Stimulated activated naive CD8-positive, alpha-beta T cell treated with anti-CD3 and anti-CD28 coated beads, Interleukin-15, amount 100 ng/mL, for 72 hours (primary cell): Measurements from ENCODE around the gene PIK3R6.

Source experiments
- ATAC-seq: fragments of 150-1000 bp; cut with Tn5 transposase; 2 replicates; pipeline ENCODE4 v1.10.0; 2021; ENCODE audit warnings: mild to moderate bottlenecking, moderate library complexity
- DNase-seq, 2 donors: peaks; one replicate each; pipeline ENCODE4 v3.0.0; 2021 to 2022
- H3K27ac Mint-ChIP-seq, 2 donors: one replicate each; pipeline ENCODE4 v1.8.0; 2022; ENCODE audit warnings: mild to moderate bottlenecking in 2 of 2, mixed read lengths in 2 of 2, moderate library complexity in 2 of 2
- H3K27me3 Mint-ChIP-seq: one replicate; pipeline ENCODE4 v1.8.0; 2022; ENCODE audit warnings: mixed read lengths
- H3K4me1 Mint-ChIP-seq: one replicate; pipeline ENCODE4 v1.8.0; 2022; ENCODE audit warnings: mild to moderate bottlenecking, mixed read lengths
- H3K4me3 Mint-ChIP-seq, 2 donors: one replicate each; pipeline ENCODE4 v1.8.0; 2022; ENCODE audit warnings: mild to moderate bottlenecking in 2 of 2, mixed read lengths in 2 of 2, moderate library complexity in 1 of 2
- H3K9me3 Mint-ChIP-seq, 2 donors: one replicate each; pipeline ENCODE4 v1.8.0; 2022; ENCODE audit warnings: mixed read lengths in 2 of 2

PIK3R6 gene

DNA sequence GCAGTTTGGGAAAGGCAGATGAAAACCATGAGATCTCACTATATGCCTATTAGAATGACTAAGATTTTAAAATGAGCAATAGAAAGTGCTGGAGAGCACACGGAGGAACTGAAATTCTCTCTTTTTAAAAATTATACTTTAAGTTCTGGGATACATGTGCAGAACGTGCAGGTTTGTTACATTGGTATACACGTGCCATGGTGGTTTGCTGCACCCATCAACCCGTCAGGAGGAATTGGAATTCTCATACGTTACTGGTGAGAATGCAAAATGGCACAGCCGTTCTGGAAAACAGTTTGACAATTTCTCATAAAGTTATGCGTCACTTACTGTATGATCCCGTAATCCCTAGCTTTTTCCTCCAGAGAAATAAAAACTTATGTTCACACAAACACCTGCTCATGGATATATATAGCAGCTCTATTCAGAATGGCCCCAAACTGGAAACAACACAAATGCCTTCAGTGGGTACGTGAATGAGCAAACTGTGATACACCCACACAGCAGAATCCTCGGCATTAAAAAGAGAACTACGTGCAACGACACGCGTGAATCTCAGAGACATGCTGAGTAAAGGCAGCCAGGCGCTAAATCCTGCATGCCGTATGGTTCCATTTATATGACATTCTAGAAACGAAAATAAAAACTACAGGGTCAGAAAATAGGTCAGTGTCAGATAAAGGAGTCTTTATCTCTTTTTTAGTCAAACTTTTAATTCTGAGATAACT lies 11.8 kb downstream of the PIK3R6 start:
- Mint-ChIP-seq H3K4me1 (peaks cover 44% of the 10 kb centered on the region), H3K9me3 (no peaks in the 10 kb centered on the region), H3K4me3 (no peak overlapping the region), H3K27ac (no peak overlapping the region), H3K27me3 (no peaks in the 10 kb centered on the region)
- no peak for DNase-seq
- no peak for ATAC-seq

DNA sequence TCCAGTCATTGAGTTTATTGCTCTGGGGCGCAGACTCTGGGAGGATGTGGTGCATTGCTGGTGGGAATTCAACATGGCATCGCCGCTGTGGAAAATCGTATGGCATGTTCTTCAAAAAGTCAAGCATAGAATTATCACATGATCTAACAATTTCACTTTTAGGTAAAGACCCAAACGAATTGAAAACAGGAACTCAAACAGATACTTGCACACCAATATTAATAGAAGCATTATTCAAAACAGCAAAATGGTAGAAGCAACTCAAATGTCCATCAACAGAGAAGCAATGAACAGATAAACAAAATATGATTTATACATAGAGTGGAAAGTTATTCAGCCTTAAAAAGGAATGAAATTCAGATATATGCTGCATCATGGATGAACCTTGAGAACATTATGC lies 15.9 kb downstream of the PIK3R6 start:
- DNase-seq = no peak
- Mint-ChIP-seq H3K9me3 (no peaks in the 10 kb centered on the region), H3K4me3 (no peak overlapping the region), H3K4me1 (peaks cover 22% of the 10 kb centered on the region), H3K27ac (no peak overlapping the region), H3K27me3 (no peaks in the 10 kb centered on the region)
- ATAC-seq = no peak

DNA sequence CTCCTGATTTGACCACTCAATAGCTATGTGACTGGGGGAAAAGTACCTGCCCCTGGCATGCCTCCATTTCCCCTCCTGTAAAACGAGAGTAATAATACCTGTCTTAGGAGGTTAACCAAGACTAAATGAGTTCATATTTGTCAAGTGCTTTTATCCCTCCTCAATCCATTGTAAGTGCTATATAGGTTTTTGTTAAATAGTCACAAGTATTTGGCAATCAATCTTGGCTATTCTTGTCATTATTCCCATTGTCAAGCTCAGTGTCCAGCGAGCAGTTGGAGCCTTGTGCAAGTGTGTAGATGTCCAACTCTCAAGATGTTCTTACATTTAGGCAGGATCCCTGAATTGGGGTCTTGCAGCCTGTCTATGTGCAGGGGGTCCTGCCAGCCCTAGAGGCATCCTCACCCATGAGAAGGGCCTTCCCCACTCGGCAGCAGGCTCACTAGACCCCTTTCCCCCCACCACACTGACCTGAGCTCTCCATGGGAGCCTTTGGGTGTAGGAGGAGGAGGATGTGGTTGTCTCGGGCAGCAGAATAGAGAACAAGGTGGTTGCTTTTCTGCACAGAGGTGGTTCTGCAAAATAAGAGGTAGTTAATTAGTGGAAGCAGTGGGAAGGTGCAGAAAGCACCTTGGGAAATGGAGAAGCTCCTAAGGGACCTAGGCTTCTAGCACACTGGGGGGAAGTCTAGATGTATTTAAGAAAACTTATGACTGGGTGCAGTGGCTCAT lies 18.0 kb downstream of the PIK3R6 start:
- Mint-ChIP-seq H3K27ac (no peak overlapping the region), H3K9me3 (no peaks in the 10 kb centered on the region), H3K4me1 (peaks cover 16% of the 10 kb centered on the region), H3K27me3 (no peaks in the 10 kb centered on the region), H3K4me3 (no peak overlapping the region)
- DNase-seq (no peak), ATAC-seq (no peak)

DNA sequence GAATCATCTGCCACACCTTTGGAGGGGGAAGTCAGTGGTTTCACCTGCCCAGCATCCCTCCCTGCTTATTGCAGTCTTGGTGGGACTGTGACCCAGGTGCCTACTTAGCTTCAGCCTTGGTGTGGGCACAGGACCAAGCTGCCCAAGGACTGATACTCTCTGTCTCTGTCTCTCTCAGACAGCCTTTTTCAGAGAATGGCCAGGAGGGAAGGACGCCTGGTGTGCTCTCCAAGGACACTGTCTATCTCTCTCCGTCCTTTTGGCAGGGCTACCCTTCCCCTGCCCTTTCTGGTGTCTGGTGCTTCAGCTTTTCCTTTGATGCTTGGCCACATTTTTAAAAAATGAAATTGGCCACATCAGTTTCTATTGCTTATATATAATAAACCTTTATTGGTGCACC lies 19.6 kb downstream of the PIK3R6 start:
- no peak overlapping the region for H3K27ac Mint-ChIP-seq
- H3K9me3 Mint-ChIP-seq = no peaks in the 10 kb centered on the region
- DNase-seq = no peak

DNA sequence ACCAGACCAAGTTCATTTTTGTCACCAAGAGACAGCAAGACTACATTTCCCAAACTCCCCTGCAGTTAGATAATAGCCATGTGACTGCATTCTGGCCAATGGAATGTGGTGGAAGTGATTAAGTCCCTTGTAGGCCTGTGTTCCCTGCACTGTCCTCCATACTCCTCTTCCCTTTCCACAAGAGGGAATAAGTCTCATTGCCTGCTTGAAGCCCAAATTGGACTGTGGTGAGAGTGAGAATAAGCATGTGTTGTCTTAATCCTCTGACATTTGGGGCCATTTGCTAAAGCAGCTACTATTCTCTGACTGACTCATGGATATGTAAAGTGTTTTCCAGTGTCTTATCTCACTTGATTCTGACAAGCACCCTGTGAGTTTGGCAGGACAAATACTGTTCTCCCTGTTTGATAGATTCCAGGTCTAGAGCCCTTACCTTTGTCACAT lies 20.7 kb downstream of the PIK3R6 start:
- peaks cover 16% of the 10 kb centered on the region for H3K4me1 Mint-ChIP-seq
- DNase-seq (no peak), ATAC-seq (peak; percentile 62)
- H3K4me3 Mint-ChIP-seq = no peak overlapping the region
- no peaks in the 10 kb centered on the region for H3K27me3 Mint-ChIP-seq
- H3K27ac Mint-ChIP-seq = no peak overlapping the region
- H3K9me3 Mint-ChIP-seq = no peaks in the 10 kb centered on the region

More for the DNA sequence above, 19.6 kb downstream of the PIK3R6 start:
- Mint-ChIP-seq H3K4me1 (peaks cover 16% of the 10 kb centered on the region), H3K4me3 (no peak overlapping the region), H3K27me3 (no peaks in the 10 kb centered on the region)
- no peak for ATAC-seq

DNA sequence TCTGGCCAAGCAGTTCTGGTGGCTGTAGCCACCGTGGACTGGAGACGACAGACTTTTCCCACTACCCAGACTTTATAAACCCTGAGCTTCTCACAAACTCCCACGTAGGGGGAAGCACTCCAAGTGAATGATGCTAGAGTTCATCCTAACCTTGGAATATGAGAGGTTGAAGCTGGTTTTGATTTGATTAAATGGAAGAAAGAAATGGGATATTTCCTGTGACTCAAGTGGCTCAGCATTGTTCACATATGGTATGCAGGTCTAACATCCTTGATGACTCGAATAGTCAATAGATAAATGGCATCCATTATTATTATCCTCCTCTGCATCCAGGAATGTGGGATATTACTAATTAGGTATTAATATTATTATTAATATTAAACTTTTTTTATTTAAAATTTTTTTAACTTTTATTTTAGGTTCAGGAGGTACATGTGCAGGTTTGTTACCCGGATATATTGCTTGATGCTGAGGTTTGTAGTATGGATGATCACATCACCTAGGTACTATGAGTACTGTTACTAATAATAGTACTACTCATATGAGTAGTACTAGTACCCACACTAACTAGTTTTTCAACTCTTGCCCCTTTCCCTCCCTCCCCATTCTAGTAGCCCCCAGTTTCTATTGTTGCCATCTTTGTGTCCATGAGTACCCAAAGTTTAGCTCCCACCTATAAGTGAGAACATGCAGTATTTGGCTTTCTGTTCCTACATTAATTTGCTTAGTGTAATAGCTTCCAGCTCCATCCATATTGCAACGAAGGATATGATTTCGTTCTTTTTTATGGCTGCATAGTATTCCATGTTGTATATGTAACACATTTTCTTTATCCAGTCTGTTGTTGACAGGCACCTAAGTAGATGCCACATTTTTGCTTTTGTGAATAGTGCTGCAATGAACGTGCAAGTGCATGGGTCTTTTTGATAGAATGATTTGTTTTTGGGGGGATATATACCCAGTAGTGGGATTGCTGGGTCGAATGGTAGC lies 22.9 kb downstream of the PIK3R6 start:
- no peak overlapping the region for H3K4me3 Mint-ChIP-seq
- H3K27me3 Mint-ChIP-seq = no peaks in the 10 kb centered on the region
- ATAC-seq (no peak), DNase-seq (no peak)
- H3K9me3 Mint-ChIP-seq = no peaks in the 10 kb centered on the region
- H3K27ac Mint-ChIP-seq = no peak overlapping the region
- peaks cover 11% of the 10 kb centered on the region for H3K4me1 Mint-ChIP-seq

DNA sequence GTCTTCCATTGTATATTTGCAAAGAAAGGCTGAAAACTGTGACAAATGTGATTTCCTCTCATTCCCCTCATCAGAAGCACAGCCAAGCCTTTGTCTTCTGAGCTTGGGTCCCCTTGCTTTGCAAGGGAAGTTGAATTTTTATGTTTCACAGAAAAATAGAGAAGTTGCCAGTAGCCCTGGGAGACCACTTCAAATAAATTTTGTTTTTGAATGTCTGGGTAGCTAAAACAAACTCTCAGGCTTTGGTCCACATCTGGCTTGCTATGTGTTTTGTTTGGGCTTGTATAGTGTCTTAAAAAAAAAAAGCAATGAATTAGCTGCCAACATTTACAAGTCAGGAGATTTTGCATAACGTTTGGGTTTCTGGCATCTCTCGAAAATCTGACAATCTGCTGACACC lies 24.1 kb downstream of the PIK3R6 start:
- H3K27me3 Mint-ChIP-seq = no peaks in the 10 kb centered on the region
- ATAC-seq (no peak), DNase-seq (no peak)
- H3K27ac Mint-ChIP-seq = no peak overlapping the region
- peaks cover 10% of the 10 kb centered on the region for H3K4me1 Mint-ChIP-seq
- no peaks in the 10 kb centered on the region for H3K9me3 Mint-ChIP-seq
- no peak overlapping the region for H3K4me3 Mint-ChIP-seq

DNA sequence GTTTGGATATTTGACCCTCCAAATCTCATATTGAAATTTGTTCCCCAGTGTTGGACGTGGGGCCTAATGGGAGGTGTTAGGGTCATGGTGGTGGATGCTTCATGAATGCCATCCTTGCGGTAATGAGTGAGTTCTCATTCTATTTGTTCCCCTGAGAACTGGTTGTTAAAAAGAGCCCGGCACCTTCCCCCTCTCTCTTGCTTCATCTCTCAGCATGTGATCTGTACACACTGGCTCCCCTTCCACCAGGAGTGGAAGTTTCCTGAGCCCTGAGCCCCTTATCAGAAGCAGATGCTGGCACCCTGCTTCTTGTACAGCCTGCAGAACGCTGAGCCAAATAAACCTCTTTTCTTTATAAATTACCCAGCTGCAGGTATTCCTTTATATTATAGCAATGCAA lies 25.6 kb downstream of the PIK3R6 start:
- Mint-ChIP-seq H3K4me3 (no peak overlapping the region), H3K27ac (no peak overlapping the region), H3K4me1 (peaks cover 4% of the 10 kb centered on the region), H3K27me3 (no peaks in the 10 kb centered on the region), H3K9me3 (no peaks in the 10 kb centered on the region)
- DNase-seq (no peak), ATAC-seq (no peak)

DNA sequence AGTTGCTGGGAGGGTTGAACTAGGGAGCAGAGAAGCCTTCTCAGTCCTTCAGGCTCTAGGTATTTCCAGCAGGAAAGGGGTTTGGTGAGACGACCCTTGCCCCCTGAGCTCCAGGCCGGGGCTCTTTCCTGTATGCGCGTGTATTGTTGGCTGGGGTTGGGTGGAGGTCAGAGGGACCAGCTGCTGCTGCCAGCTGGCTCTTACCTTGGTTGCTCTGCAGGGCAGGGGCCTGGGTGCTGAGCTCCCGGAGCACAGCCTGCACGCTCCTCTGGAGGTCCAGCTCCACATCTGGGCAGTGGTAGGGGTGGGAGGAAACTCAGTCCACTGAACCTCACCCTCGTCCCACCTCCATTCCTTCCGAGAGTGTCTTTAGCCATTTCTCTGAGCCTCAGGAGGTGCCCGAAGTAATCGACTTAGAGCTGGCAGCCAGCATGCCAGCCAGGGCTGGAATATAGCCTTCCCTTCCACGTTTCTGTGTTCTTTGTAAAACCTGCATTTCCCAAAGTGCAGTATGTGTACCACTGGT lies 28.0 kb downstream of the PIK3R6 start:
- H3K27me3 Mint-ChIP-seq = no peaks in the 10 kb centered on the region
- ATAC-seq (no peak), DNase-seq (no peak)
- no peaks in the 10 kb centered on the region for H3K4me1 Mint-ChIP-seq
- H3K9me3 Mint-ChIP-seq = no peaks in the 10 kb centered on the region
- H3K4me3 Mint-ChIP-seq = no peak overlapping the region
- no peak overlapping the region for H3K27ac Mint-ChIP-seq

DNA sequence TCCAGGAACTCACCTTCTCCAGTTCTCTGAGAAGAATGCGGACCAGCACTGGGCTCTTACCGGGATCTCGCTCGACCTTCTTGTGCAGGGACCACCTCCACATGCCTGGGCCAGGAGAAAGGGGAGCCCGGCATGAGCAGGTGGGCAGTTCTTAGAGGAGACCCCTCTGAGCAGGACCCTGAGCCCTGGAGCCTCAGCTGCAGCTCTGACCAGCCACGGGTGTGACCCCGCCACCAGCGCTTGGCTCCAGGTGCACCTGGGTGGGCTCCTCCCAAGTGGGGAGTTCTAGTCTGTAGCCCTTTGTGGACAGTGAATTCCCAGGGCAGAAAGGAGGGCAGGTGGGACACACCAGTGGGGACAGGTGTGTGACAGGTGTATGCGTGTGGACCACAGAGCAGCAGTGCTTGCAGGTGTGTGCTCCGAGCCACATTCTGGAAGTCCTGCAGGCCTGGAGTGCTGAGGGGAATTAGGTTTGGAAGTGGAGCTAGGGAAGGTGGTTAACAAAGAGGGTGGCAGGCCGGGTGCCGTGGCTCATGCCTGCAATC lies 28.9 kb downstream of the PIK3R6 start:
- no peak for DNase-seq
- Mint-ChIP-seq H3K9me3 (no peaks in the 10 kb centered on the region), H3K27ac (no peak overlapping the region), H3K4me1 (no peaks in the 10 kb centered on the region), H3K4me3 (no peak overlapping the region), H3K27me3 (no peaks in the 10 kb centered on the region)
- no peak for ATAC-seq

DNA sequence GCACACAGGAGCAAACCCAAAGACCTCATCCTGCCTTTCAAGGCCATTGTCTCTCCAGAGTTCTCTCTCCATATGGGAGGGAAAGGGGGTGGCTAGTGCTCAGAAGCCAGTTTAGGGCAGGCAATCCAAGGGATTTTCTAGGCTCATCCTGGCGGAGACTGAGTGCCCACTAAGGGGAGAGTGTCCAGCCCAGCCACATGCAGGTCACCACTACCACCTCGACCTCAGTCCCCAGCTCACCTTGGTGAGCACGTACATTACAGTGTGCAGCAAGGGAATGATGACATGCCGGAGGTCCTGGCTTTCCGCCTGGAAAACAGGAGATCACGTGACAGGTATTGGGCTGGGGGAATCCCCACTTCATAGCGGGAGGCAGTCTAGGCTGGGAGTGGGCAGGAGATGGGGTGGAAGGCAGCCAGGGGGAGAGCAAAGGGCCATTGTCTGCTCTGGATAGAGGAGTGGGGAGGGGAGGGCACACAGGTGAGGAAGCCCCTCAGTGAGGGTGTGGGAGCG lies 29.9 kb downstream of the PIK3R6 start:
- no peak for ATAC-seq
- Mint-ChIP-seq H3K4me1 (no peaks in the 10 kb centered on the region), H3K27me3 (no peaks in the 10 kb centered on the region), H3K27ac (peak overlapping the region in 1 of 2 donors; percentile 64), H3K9me3 (no peaks in the 10 kb centered on the region), H3K4me3 (no peak overlapping the region)
- DNase-seq = no peak

DNA sequence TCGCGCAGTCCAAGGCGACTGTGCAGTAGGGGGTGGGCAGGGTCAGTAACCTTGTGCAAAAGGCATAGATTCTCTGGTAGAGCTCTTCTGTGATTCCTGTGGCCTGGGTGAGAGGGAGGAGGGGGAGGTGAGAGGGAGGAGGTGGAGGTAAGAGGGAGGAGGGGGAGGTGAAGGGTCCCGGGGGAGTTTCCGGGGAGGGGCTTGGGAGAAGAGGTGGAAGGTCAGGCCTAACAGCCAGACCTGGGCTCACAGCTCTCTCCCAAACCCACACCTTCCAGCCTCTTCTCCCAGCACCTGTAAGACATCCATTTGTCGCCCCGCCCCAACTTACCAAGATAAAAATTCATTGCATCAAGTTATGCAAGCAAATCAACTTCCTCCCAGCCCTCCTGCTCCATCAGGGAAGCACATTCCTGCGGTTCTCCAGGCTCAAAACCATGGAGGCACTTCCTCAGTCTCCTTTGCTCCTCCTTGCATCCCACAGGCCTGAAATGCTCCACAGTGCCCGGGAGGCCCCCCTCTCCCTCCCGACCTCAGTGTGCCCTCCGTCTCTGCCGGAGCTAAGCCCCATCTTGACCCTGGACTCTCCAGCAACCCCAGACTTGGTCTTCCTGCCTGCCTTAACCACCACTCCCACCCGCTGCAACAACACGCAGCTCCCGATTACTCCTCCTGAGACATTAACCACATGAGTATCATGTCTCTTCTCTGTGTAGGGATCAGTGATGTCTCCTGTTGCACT lies 30.5 kb downstream of the PIK3R6 start:
- Mint-ChIP-seq H3K27me3 (no peaks in the 10 kb centered on the region), H3K4me3 (no peak overlapping the region), H3K9me3 (no peaks in the 10 kb centered on the region), H3K4me1 (no peaks in the 10 kb centered on the region), H3K27ac (no peak overlapping the region)
- DNase-seq (no peak), ATAC-seq (no peak)

DNA sequence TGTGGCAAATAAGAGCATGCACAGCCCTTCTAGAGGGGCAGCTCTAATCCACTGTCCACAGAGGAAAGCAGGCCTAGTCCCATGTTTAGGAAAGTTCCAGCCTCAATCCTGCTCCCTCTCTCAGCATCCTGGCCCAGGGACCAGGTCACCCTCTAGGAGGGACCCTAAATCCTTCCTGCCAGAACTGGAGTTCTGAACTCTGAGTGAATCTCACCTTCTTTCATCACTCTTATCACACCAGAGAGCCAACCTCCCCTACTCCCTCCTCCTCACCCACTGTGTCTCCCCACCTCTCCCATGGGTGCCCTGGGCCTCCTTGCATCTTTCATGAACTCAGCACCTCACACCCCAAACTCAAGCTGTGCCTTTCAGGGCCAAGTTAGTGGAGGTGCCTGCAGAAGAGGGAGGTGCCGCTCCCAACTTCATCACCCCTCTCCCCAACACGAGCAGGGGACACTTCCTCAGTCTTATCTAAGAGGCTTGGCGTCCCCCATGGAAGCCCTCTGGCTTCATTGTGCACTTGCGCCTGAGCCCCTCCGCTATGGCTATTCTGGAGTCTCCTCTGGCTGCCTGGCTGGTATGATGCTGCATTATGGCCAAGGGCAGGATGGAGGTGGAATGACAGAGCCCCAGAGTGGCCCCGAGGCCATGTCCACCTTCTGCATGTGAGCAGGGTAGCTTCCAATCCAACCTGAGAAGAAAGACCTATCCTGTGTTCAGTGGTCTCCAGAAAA lies 31.7 kb downstream of the PIK3R6 start:
- ATAC-seq (no peak), DNase-seq (no peak)
- H3K27me3 Mint-ChIP-seq = no peaks in the 10 kb centered on the region

DNA sequence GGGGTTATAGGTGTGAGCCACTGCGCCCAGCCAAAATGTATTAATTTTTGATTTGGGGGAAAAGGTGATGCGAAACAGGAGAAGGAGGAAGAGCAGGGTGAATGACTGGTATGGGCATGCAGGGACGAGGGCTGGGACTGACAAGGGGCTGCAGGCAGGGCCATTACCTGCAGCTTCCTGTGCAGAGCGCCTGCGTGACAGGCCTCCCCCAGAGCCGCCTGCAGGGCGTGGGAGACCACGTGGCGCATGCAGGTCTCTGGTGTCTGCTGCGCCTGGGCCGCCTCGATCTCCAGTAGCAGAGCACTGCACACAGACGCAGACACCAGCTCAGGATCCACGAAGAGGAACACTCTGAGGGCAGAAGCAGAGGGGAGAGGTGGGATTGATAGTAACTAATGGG lies 32.4 kb downstream of the PIK3R6 start:
- no peak for ATAC-seq
- Mint-ChIP-seq H3K27me3 (no peaks in the 10 kb centered on the region), H3K27ac (peak overlapping the region in 1 of 2 donors; percentile 69), H3K4me1 (no peaks in the 10 kb centered on the region), H3K4me3 (no peak overlapping the region), H3K9me3 (no peaks in the 10 kb centered on the region)
- no peak for DNase-seq

More for the DNA sequence above, 31.7 kb downstream of the PIK3R6 start:
- no peaks in the 10 kb centered on the region for H3K9me3 Mint-ChIP-seq
- no peaks in the 10 kb centered on the region for H3K4me1 Mint-ChIP-seq
- no peak overlapping the region for H3K27ac Mint-ChIP-seq
- H3K4me3 Mint-ChIP-seq = no peak overlapping the region
